Endothelial cell (in vitro differentiated cells): ENCODE data around the gene SYNE2. TPM values are rescaled to one million over a fixed set of nuclear protein-coding genes. Genes with fewer than 3 reads are reported as not detected.

Experiments used
- DNase-seq: peaks from one replicate; pipeline ENCODE4 v3.0.0; 2021; ENCODE audit warnings: low spot score
- H3K27ac Mint-ChIP-seq: one replicate; pipeline ENCODE4 v1.8.0; 2021; ENCODE audit warnings: mixed read lengths, inconsistent platforms; ENCODE audit not compliant: unreplicated experiment
- H3K27me3 Mint-ChIP-seq: one replicate; pipeline ENCODE4 v1.8.0; 2021; ENCODE audit warnings: mild to moderate bottlenecking, moderate library complexity, mixed read lengths, inconsistent platforms; ENCODE audit not compliant: unreplicated experiment
- H3K36me3 Mint-ChIP-seq: one replicate; pipeline ENCODE4 v1.8.0; 2021; ENCODE audit warnings: mild to moderate bottlenecking, low read depth, mixed read lengths, inconsistent platforms; ENCODE audit not compliant: unreplicated experiment
- H3K4me1 Mint-ChIP-seq: one replicate; pipeline ENCODE4 v1.8.0; 2021; ENCODE audit warnings: mild to moderate bottlenecking, mixed read lengths, inconsistent platforms; ENCODE audit not compliant: unreplicated experiment
- H3K4me3 Mint-ChIP-seq: one replicate; pipeline ENCODE4 v1.8.0; 2021; ENCODE audit warnings: mild to moderate bottlenecking, mixed read lengths, inconsistent platforms; ENCODE audit not compliant: unreplicated experiment
- H3K9me3 Mint-ChIP-seq: one replicate; pipeline ENCODE4 v1.8.0; 2021; ENCODE audit warnings: mixed read lengths, inconsistent platforms; ENCODE audit not compliant: unreplicated experiment
- CTCF ChIP-seq: fragments of 200-600 bp; sonication (generic); IDR thresholded peaks from one replicate; pipeline ENCODE4 v1.5.0; 2021; ENCODE audit warnings: antibody characterized with exemption; ENCODE audit not compliant: unreplicated experiment
- total RNA-seq: library from RNA; stranded (reverse); fragmentation: NEBNext Ultra II Directional; extraction: Animal tissue kit (Norgen Biotek cat#: 25700); gene quantifications from one replicate; pipeline ENCODE4 v1.2.1, GENCODE V29; 2021; ENCODE audit not compliant: unreplicated experiment

Gene SYNE2
- total RNA-seq, 1 donor from 2014 or later, result 35.9 TPM

GRCh38 chr14:63949696-63950095 is 96.9 kb downstream of the SYNE2 start:
- no peaks in the 10 kb centered on the region for H3K36me3 Mint-ChIP-seq
- H3K27ac Mint-ChIP-seq, result no peak overlapping the region
- DNase-seq, result no peak
- H3K27me3 Mint-ChIP-seq, result peaks cover 2% of the 10 kb centered on the region
- TF ChIP-seq CTCF, result no peak
- H3K4me3 Mint-ChIP-seq, result no peak overlapping the region
- peaks cover 7% of the 10 kb centered on the region for H3K4me1 Mint-ChIP-seq
- no peaks in the 10 kb centered on the region for H3K9me3 Mint-ChIP-seq

- H3K27ac Mint-ChIP-seq, result no peak overlapping the region
- no peaks in the 10 kb centered on the region for H3K9me3 Mint-ChIP-seq
- H3K27me3 Mint-ChIP-seq, result no peaks in the 10 kb centered on the region
- no peaks in the 10 kb centered on the region for H3K36me3 Mint-ChIP-seq
- no peak for DNase-seq
- TF ChIP-seq CTCF, result no peak
- no peak overlapping the region for H3K4me3 Mint-ChIP-seq
- peaks cover 7% of the 10 kb centered on the region for H3K4me1 Mint-ChIP-seq
Observed at GRCh38 chr14:63951021-63951420, 98.2 kb downstream of the SYNE2 start.

- TF ChIP-seq CTCF, result no peak
- H3K27me3 Mint-ChIP-seq, result no peaks in the 10 kb centered on the region
- peaks cover 7% of the 10 kb centered on the region for H3K4me1 Mint-ChIP-seq
- no peak for DNase-seq
- no peaks in the 10 kb centered on the region for H3K36me3 Mint-ChIP-seq
- H3K9me3 Mint-ChIP-seq, result no peaks in the 10 kb centered on the region
- H3K27ac Mint-ChIP-seq, result no peak overlapping the region
- H3K4me3 Mint-ChIP-seq, result no peak overlapping the region
Observed at GRCh38 chr14:63951429-63951828, 98.6 kb downstream of the SYNE2 start.

- Mint-ChIP-seq H3K27me3 (no peaks in the 10 kb centered on the region), H3K9me3 (no peaks in the 10 kb centered on the region), H3K27ac (no peak overlapping the region), H3K4me3 (no peak overlapping the region), H3K4me1 (peaks cover 7% of the 10 kb centered on the region), H3K36me3 (no peaks in the 10 kb centered on the region)
- DNase-seq, result no peak
- no peak for TF ChIP-seq CTCF
Observed at GRCh38 chr14:63952053-63952932, 99.5 kb downstream of the SYNE2 start.

GRCh38 chr14:63952933-63953437 is 100.2 kb downstream of the SYNE2 start:
- Mint-ChIP-seq H3K9me3 (no peaks in the 10 kb centered on the region), H3K36me3 (no peaks in the 10 kb centered on the region), H3K27ac (no peak overlapping the region), H3K4me1 (peaks cover 7% of the 10 kb centered on the region), H3K27me3 (no peaks in the 10 kb centered on the region), H3K4me3 (no peak overlapping the region)
- no peak for DNase-seq
- TF ChIP-seq CTCF, result no peak
